K562 (cell line): ENCODE measurements around the gene ARPC2. TPM values are rescaled to one million over a fixed set of nuclear protein-coding genes. Genes with fewer than 3 reads are reported as not detected.

ENCODE experiments used
- CCAR2 ChIP-seq: fragments of 200-400 bp; formaldehyde crosslinking; IDR thresholded peaks from 2 replicates; pipeline ENCODE4 v1.6.1; 2017; ENCODE audit warnings: mild to moderate bottlenecking, low read depth, low read length
- HLTF ChIP-seq: fragments of 450-650 bp; IDR thresholded peaks from 2 replicates; pipeline ENCODE4 v1.6.1; 2016
- POLR2G ChIP-seq: fragments of 200-400 bp; formaldehyde crosslinking; IDR thresholded peaks from 2 replicates; pipeline ENCODE4 v1.6.1; 2017; ENCODE audit warnings: low read depth, mild to moderate bottlenecking, antibody characterized with exemption, low read length, moderate library complexity
- SPI1 ChIP-seq: IDR thresholded peaks from 2 replicates; pipeline ENCODE4 v1.6.1; 2011; ENCODE audit warnings: low read depth, low read length, control low read depth, borderline replicate concordance
- ZBTB8A ChIP-seq: fragments of 450-650 bp; IDR thresholded peaks from 2 replicates; pipeline ENCODE4 v1.6.1; 2018; ENCODE audit warnings: mild to moderate bottlenecking, moderate library complexity; ENCODE audit not compliant: partially characterized antibody
- ZNF431 ChIP-seq: sonication (generic); formaldehyde crosslinking; IDR thresholded peaks from 2 replicates; pipeline ENCODE4 v1.8.0; 2022; ENCODE audit warnings: mild to moderate bottlenecking, missing genetic modification reagents
- polyA plus RNA-seq, 8 experiments: library from polyadenylated mRNA; depleted of rRNA in 4 of 8; stranded (reverse) in 5 of 8; unstranded in 3 of 8; fragments of >200 nt; fragmentation: Nextera tagmentation in 2 of 8; fragmentation: Illumina TruSeq in 1 of 8; extraction: Ambion mirVana in 2 of 8; extraction: Trizol in 1 of 8; gene quantifications; 2 replicates each; pipeline versions ENCODE4 v1.2.1 to v1.2.3, GENCODE V29; 2011 to 2014; ENCODE audit warnings: inconsistent platforms in 1 of 8, missing spikeins in 1 of 8
- total RNA-seq, 7 experiments: library from RNA; depleted of rRNA in 6 of 7; stranded (reverse); fragments of >200 nt in 6 of 7; fragmentation: Illumina TruSeq in 2 of 7; extraction: Trizol in 2 of 7; gene quantifications; 2 replicates each; pipeline versions ENCODE4 v1.2.1 to v1.2.3, GENCODE V29; 2011 to 2021; ENCODE audit warnings: low replicate concordance in 1 of 7
- TF ChIP-seq, protein P1 (sequence below): sonication (generic); formaldehyde crosslinking; IDR thresholded peaks from 2 replicates; pipeline ENCODE4 v1.8.0; 2022; ENCODE audit warnings: mild to moderate bottlenecking, missing genetic modification reagents, borderline replicate concordance
- TF ChIP-seq, protein P2 (sequence below): IDR thresholded peaks from 3 replicates; pipeline ENCODE4 v1.6.1; 2011; ENCODE audit warnings: borderline replicate concordance, mild to moderate bottlenecking; ENCODE audit not compliant: insufficient read length, insufficient read depth

Gene ARPC2
- total and polyA plus RNA-seq, 9 of the 15 experiments (the other 6 are each of a cell fraction or from before 2014, with no cell fraction given), result 81.9 to 187 (median 103) TPM

DNA sequence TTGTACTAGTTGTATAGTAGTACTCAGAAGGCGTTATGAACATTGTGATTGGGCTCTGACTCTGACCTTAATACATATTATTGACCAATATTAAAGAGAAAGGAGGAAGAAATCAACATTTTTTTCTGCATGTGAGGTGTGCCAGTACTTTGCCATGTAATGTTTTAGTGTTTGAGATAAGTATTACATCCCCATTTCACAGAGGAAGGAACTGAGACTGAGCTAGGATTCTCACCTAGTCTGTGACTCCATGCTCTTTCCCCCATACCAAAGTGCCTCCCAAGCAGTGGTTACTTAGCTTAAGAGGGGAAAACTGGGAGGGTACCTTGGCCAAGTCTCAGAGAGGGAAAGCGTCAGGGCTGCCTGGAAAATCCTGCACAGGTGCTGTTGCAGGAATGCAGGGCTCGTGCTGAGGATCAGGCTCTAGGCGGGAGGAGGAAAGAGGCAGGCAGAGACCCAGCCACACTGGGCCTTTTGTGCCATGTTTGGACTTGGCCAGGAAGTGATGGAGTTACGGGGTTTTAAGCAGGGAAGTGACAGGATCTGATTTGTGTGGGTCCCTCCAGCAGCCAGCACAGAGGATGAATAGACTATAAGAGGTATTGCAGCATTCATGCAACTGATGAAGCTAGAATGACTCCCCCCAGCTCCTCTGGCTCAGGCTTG lies 55.0 kb downstream of the ARPC2 start (continued):
- TF ChIP-seq, protein P1, sequence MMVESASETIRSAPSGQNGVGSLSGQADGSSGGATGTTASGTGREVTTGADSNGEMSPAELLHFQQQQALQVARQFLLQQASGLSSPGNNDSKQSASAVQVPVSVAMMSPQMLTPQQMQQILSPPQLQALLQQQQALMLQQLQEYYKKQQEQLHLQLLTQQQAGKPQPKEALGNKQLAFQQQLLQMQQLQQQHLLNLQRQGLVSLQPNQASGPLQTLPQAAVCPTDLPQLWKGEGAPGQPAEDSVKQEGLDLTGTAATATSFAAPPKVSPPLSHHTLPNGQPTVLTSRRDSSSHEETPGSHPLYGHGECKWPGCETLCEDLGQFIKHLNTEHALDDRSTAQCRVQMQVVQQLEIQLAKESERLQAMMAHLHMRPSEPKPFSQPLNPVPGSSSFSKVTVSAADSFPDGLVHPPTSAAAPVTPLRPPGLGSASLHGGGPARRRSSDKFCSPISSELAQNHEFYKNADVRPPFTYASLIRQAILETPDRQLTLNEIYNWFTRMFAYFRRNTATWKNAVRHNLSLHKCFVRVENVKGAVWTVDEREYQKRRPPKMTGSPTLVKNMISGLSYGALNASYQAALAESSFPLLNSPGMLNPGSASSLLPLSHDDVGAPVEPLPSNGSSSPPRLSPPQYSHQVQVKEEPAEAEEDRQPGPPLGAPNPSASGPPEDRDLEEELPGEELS (CRISPR knock-in tag), result no peak
- no peak for TF ChIP-seq ZBTB8A
- TF ChIP-seq, protein P2, sequence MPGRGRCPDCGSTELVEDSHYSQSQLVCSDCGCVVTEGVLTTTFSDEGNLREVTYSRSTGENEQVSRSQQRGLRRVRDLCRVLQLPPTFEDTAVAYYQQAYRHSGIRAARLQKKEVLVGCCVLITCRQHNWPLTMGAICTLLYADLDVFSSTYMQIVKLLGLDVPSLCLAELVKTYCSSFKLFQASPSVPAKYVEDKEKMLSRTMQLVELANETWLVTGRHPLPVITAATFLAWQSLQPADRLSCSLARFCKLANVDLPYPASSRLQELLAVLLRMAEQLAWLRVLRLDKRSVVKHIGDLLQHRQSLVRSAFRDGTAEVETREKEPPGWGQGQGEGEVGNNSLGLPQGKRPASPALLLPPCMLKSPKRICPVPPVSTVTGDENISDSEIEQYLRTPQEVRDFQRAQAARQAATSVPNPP, result no peak
- no peak for TF ChIP-seq CCAR2
- TF ChIP-seq HLTF, result no peak
- TF ChIP-seq SPI1, result no peak
- TF ChIP-seq POLR2G, result peak; percentile 39
- TF ChIP-seq ZNF431 (CRISPR knock-in tag), result 0 out of 2 replicates have a peak, but pooled peaks have one; percentile 23
